H1 (cell line): ENCODE measurements around the gene CHST3. TPM values are rescaled to one million over a fixed set of nuclear protein-coding genes. Genes with fewer than 3 reads are reported as not detected.

Experiments
- CTCF ChIA-PET: fragments of 300-600 bp; sonication (Branson Sonifier 250); formaldehyde crosslinking; loops from one replicate; lab custom pipeline; 2021; ENCODE audit not compliant: partially characterized antibody; lab: Charles Lee
- POLR2A ChIA-PET: fragments of 300-600 bp; sonication (Branson Sonifier 250); formaldehyde crosslinking; loops from one replicate; lab custom pipeline; 2021; ENCODE audit warnings: inconsistent platforms; ENCODE audit not compliant: partially characterized antibody; lab: Charles Lee
- DNase-seq, 2 experiments: peaks; one replicate each; pipeline versions ENCODE4 v3.0.0 to v3.0.0-alpha.2; 2010 to 2022; ENCODE audit warnings: low spot score in 2 of 2, low read depth in 1 of 2, mixed read lengths in 1 of 2
- FAIRE-seq: peaks from 2 replicates; lab custom pipeline; 2011; peaks lifted over from hg19 to GRCh38; lab: Jason Lieb, UNC
- H2AFZ ChIP-seq: 2 replicates; pipeline ENCODE4 v1.8.1; 2012; ENCODE audit warnings: low read length, inconsistent platforms
- H2AK5ac ChIP-seq: 2 replicates; pipeline ENCODE4 v1.6.1; 2013; ENCODE audit warnings: low read depth, low read length
- H2BK120ac ChIP-seq: replicated peaks from 2 replicates; pipeline ENCODE3; 2013; ENCODE audit warnings: low read depth, low read length, inconsistent platforms
- H2BK12ac ChIP-seq: 2 replicates; pipeline ENCODE4 v1.6.1; 2013; ENCODE audit warnings: low read depth, low read length
- H2BK15ac ChIP-seq: 2 replicates; pipeline ENCODE4 v1.6.1; 2013; ENCODE audit warnings: low read length
- H2BK20ac ChIP-seq: 2 replicates; pipeline ENCODE4 v1.6.1; 2013; ENCODE audit warnings: low read length
- H2BK5ac ChIP-seq: 2 replicates; pipeline ENCODE4 v1.6.1; 2013; ENCODE audit warnings: low read depth, low read length
- H3K14ac ChIP-seq: 2 replicates; pipeline ENCODE4 v1.6.1; 2013; ENCODE audit warnings: inconsistent platforms; ENCODE audit not compliant: insufficient read length
- H3K18ac ChIP-seq: 2 replicates; pipeline ENCODE4 v1.6.1; 2013; ENCODE audit warnings: low read length; ENCODE audit errors: extremely low read depth
- H3K23ac ChIP-seq: 2 replicates; pipeline ENCODE4 v1.6.1; 2013; ENCODE audit warnings: inconsistent platforms; ENCODE audit not compliant: insufficient read length
- H3K23me2 ChIP-seq: 2 replicates; pipeline ENCODE4 v1.6.1; 2013; ENCODE audit warnings: low read depth, low read length
- H3K27ac ChIP-seq: 2 replicates; pipeline ENCODE4 v1.6.1; 2011; ENCODE audit warnings: low read depth, low read length, inconsistent platforms
- H3K27me3 ChIP-seq, 4 experiments: replicated peaks in 1 of 4; 1 replicate in 1 of 4; 2 replicates in 3 of 4; pipeline versions ENCODE4 v1.6.1 to v1.8.1; 2011 to 2013; ENCODE audit warnings: low read length in 3 of 4, mild to moderate bottlenecking in 3 of 4, inconsistent platforms in 2 of 4, mixed read lengths in 2 of 4, moderate library complexity in 1 of 4; ENCODE audit not compliant: control insufficient read depth in 3 of 4, insufficient read depth in 3 of 4; ENCODE audit errors: extremely low read depth in 1 of 4
- H3K36me3 ChIP-seq, 4 experiments: 2 replicates each; pipeline versions ENCODE4 v1.6.1 to v1.8.1; 2011 to 2013; ENCODE audit warnings: mild to moderate bottlenecking in 4 of 4, low read length in 3 of 4, moderate library complexity in 2 of 4, control low read depth in 1 of 4, inconsistent platforms in 1 of 4; ENCODE audit not compliant: insufficient read depth in 4 of 4, control insufficient read depth in 2 of 4
- H3K4ac ChIP-seq: replicated peaks from 2 replicates; pipeline ENCODE3; 2013; ENCODE audit warnings: low read length, low read depth, mixed read lengths, inconsistent platforms; ENCODE audit not compliant: insufficient read length
- H3K4me1 ChIP-seq, 4 experiments: replicated peaks in 1 of 4; 1 replicate in 1 of 4; 2 replicates in 3 of 4; pipeline versions ENCODE4 v1.6.1 to v1.8.1; 2011 to 2013; ENCODE audit warnings: low read length in 3 of 4, inconsistent platforms in 2 of 4, mixed read lengths in 1 of 4; ENCODE audit not compliant: insufficient read depth in 4 of 4, control insufficient read depth in 3 of 4
- H3K4me2 ChIP-seq, 2 experiments: 2 replicates each; pipeline versions ENCODE4 v1.6.1 to v1.8.1; 2011 to 2013; ENCODE audit warnings: low read depth in 2 of 2, low read length in 2 of 2, control low read depth in 1 of 2, inconsistent platforms in 1 of 2, mild to moderate bottlenecking in 1 of 2; ENCODE audit not compliant: insufficient read depth in 1 of 2
- H3K4me3 ChIP-seq, 4 experiments: fragments of 200-600, 300-600 bp in 1 of 4; sonication (generic), shearing (Covaris generic), sonication (Bioruptor Twin) in 1 of 4; 2 replicates each; pipeline versions ENCODE4 v1.5.1 to v1.8.1; 2011 to 2016; ENCODE audit warnings: low read length in 4 of 4, low read depth in 3 of 4, control low read depth in 2 of 4, inconsistent platforms in 2 of 4, mild to moderate bottlenecking in 2 of 4, mixed read lengths in 1 of 4, moderate library complexity in 1 of 4; ENCODE audit not compliant: insufficient read depth in 2 of 4; ENCODE audit errors: extremely low read depth in 1 of 4
- H3K56ac ChIP-seq: replicated peaks from 2 replicates; pipeline ENCODE3; 2013; ENCODE audit warnings: low read depth, mild to moderate bottlenecking, mixed read lengths, low read length, inconsistent platforms; ENCODE audit not compliant: insufficient read length
- H3K79me1 ChIP-seq: 2 replicates; pipeline ENCODE4 v1.6.1; 2013; ENCODE audit warnings: low read depth, low read length, control low read depth
- H3K79me2 ChIP-seq, 2 experiments: 2 replicates each; pipeline versions ENCODE4 v1.6.1 to v1.8.1; 2012 to 2013; ENCODE audit warnings: low read length in 2 of 2, mild to moderate bottlenecking in 2 of 2, inconsistent platforms in 1 of 2; ENCODE audit not compliant: insufficient read depth in 2 of 2, control insufficient read depth in 1 of 2
- H3K9ac ChIP-seq, 4 experiments: replicated peaks in 1 of 4; 1 replicate in 1 of 4; 2 replicates in 3 of 4; pipeline versions ENCODE4 v1.6.1 to v1.8.1; 2011 to 2013; ENCODE audit warnings: low read depth in 3 of 4, low read length in 3 of 4, control low read depth in 2 of 4, mild to moderate bottlenecking in 2 of 4, moderate library complexity in 2 of 4, inconsistent platforms in 1 of 4; ENCODE audit errors: extremely low read depth in 1 of 4
- H3K9me3 ChIP-seq, 2 experiments: 2 replicates each; pipeline versions ENCODE4 v1.6.1 to v1.8.1; 2012 to 2013; ENCODE audit warnings: mild to moderate bottlenecking in 2 of 2, moderate library complexity in 2 of 2, control low read depth in 1 of 2, inconsistent platforms in 1 of 2, low read depth in 1 of 2, low read length in 1 of 2, mixed read lengths in 1 of 2; ENCODE audit not compliant: insufficient read depth in 2 of 2
- H4K20me1 ChIP-seq, 2 experiments: replicated peaks in 1 of 2; 2 replicates each; pipeline versions ENCODE3 to v1.8.1; 2011 to 2013; ENCODE audit warnings: inconsistent platforms in 2 of 2, low read length in 2 of 2, mild to moderate bottlenecking in 1 of 2; ENCODE audit not compliant: insufficient read depth in 2 of 2, control insufficient read depth in 1 of 2
- H4K5ac ChIP-seq: 2 replicates; pipeline ENCODE4 v1.6.1; 2013; ENCODE audit warnings: low read length, low read depth, mixed read lengths, inconsistent platforms; ENCODE audit not compliant: insufficient read length
- H4K8ac ChIP-seq: 2 replicates; pipeline ENCODE4 v1.8.0; 2013; ENCODE audit warnings: mild to moderate bottlenecking, moderate library complexity, low read length, inconsistent platforms; ENCODE audit not compliant: insufficient read depth; ENCODE audit errors: extremely low read depth
- H4K91ac ChIP-seq: replicated peaks from 2 replicates; pipeline ENCODE3; 2013; ENCODE audit warnings: low read length, mixed read lengths, inconsistent platforms; ENCODE audit not compliant: insufficient read length
- SAP30 ChIP-seq: fragments of 300-600 bp; sonication (generic); IDR thresholded peaks from 2 replicates; pipeline ENCODE4 v1.7.1; 2012; ENCODE audit warnings: low read length, moderate library complexity, mild to moderate bottlenecking, inconsistent platforms; ENCODE audit not compliant: insufficient read depth, insufficient replicate concordance
- SP4 ChIP-seq: IDR thresholded peaks from 2 replicates; pipeline ENCODE4 v1.6.1; 2012; ENCODE audit warnings: low read length, inconsistent platforms
- WGBS, 2 experiments: shearing (Covaris generic) in 1 of 2; methylation state at CpG; one replicate each; pipeline versions ENCODE4 v1.1.6 to v1.1.7; 2013 to 2015; ENCODE audit warnings: low lambda C conversion rate in 2 of 2, mixed read lengths in 2 of 2, inconsistent platforms in 1 of 2, low coverage in 1 of 2, missing lambda C conversion rate in 1 of 2; ENCODE audit not compliant: insufficient replicate concordance in 2 of 2, insufficient coverage in 1 of 2, insufficient read length in 1 of 2; ENCODE audit errors: extremely low coverage in 1 of 2, missing lambda C conversion rate in 1 of 2; 5-methylcytosine and 5-hydroxymethylcytosine counted together
- polyA plus RNA-seq, 7 experiments: library from polyadenylated mRNA; depleted of rRNA in 3 of 7; stranded (reverse) in 5 of 7; unstranded in 2 of 7; fragments of >200 nt in 5 of 7; fragments of 200-250 nt in 2 of 7; gene quantifications; 1 replicate in 5 of 7; 2 replicates in 1 of 7; 4 replicates in 1 of 7; pipeline versions ENCODE4 v1.2.1 to v1.2.3, GENCODE V29; 2011 to 2013; ENCODE audit warnings: missing spikeins in 2 of 7, mixed read lengths in 2 of 7
- total RNA-seq: library from RNA; stranded (reverse); fragmentation: NEBNext Ultra II Directional; extraction: Animal tissue kit (Norgen Biotek cat#: 25700); gene quantifications from 2 replicates; pipeline ENCODE4 v1.2.1, GENCODE V29; 2021

The CHST3 gene
- total and polyA plus RNA-seq, 2 of the 8 experiments (the other 6 are each of a cell fraction or from before 2014, with no cell fraction given): 2.0 to 5.8 TPM

GRCh38 chr10:71965623-71966022 is 1.4 kb downstream of the CHST3 start:
- H4K91ac ChIP-seq: peak overlapping the region; percentile 4
- H3K4ac ChIP-seq: no peak overlapping the region
- no peak overlapping the region for H2AFZ ChIP-seq
- ChIA-PET POLR2A (interaction anchor here (1.2 kb wide), 1 partner anchor 8 kb away, joined by 3 read pairs; no protein-coding TSS in a partner anchor), CTCF (interaction anchor here (0.5 to 4.1 kb wide), 6 partner anchors 9 to 246 kb away, joined by 3 to 26 read pairs (median 4); no protein-coding TSS in a partner anchor)
- H3K9me3 ChIP-seq: no peaks in the 10 kb centered on the region
- H3K56ac ChIP-seq: no peak overlapping the region
- no peak overlapping the region for H3K14ac ChIP-seq
- H3K79me2 ChIP-seq: no peaks in the 10 kb centered on the region
- peak overlapping the region; percentile 88; the same call in 1 of the 2 replicates for H2BK15ac ChIP-seq
- no peak overlapping the region; a peak in 1 of 7 replicates for H3K9ac ChIP-seq
- no peak overlapping the region for H3K27ac ChIP-seq
- H2BK5ac ChIP-seq: 0 out of 2 replicates have a peak overlapping the region, but pooled peaks have one; percentile 52
- H3K36me3 ChIP-seq: no peaks in the 10 kb centered on the region
- H4K20me1 ChIP-seq: peaks cover 0 to 3% of the 10 kb centered on the region in 2 experiments
- H3K4me3 ChIP-seq: peak overlapping the region in 3 of 4 experiments; percentile 60 to 97 (median 66); a peak in 5 of 8 replicates
- H3K18ac ChIP-seq: 0 out of 2 replicates have a peak overlapping the region, but pooled peaks have one; percentile 93
- H3K4me1 ChIP-seq: peaks cover 2 to 15% (median 10%) of the 10 kb centered on the region in 4 experiments; a peak in 4 of 7 replicates
- H3K4me2 ChIP-seq: peak overlapping the region; percentile 97 to 99
- no peak overlapping the region for H3K23ac ChIP-seq
- no peak for FAIRE-seq
- DNase-seq: no peak
- H2AK5ac ChIP-seq: 0 out of 2 replicates have a peak overlapping the region, but pooled peaks have one; percentile 86
- 64% methylated on average over 4 of the region's 4 CpGs; no CpG with 5 or more reads in 1 of the 2 experiments for WGBS, 2 experiments
- H2BK120ac ChIP-seq: no peak overlapping the region
- peak overlapping the region; percentile 75; the same call in 1 of the 2 replicates for H2BK20ac ChIP-seq
- TF ChIP-seq SAP30 (no peak), SP4 (no peak)
- TF ChIP-seq, all 59 proteins: peak for 0
- H4K5ac ChIP-seq: no peak overlapping the region
- H3K23me2 ChIP-seq: peaks cover 17% of the 10 kb centered on the region
- H2BK12ac ChIP-seq: peak overlapping the region; percentile 96; the same call in 1 of the 2 replicates
- H4K8ac ChIP-seq: peak overlapping the region; percentile 94; the same call in 1 of the 2 replicates
- H3K79me1 ChIP-seq: no peaks in the 10 kb centered on the region; the same call in 1 of the 2 replicates
- H3K27me3 ChIP-seq: peaks cover 3 to 50% (median 35%) of the 10 kb centered on the region in 4 experiments
